Right lobe of liver (tissue), 6 donors: ENCODE measurements around the gene SH2D7. TPM values are rescaled to one million over a fixed set of nuclear protein-coding genes. Genes with fewer than 3 reads are reported as not detected.

Experiments
- ATAC-seq, 4 donors: fragments of 200-7000 bp; cut with Tn5 transposase; one replicate each; pipeline ENCODE4 v1.9.1; 2020; ENCODE audit warnings: mild to moderate bottlenecking in 4 of 4, moderate library complexity in 4 of 4
- DNase-seq, 3 donors: peaks; one replicate each; pipeline ENCODE4 v3.0.0-alpha.2; 2020
- H3K27ac ChIP-seq, 3 donors: fragments of 200-600 bp; one replicate each; pipeline ENCODE4 v1.8.0; 2022
- H3K27me3 ChIP-seq, 2 donors: fragments of 200-600 bp; one replicate each; pipeline ENCODE4 v1.8.0; 2022
- H3K36me3 ChIP-seq, 4 donors: fragments of 200-600 bp; sonication (generic) in 1 of 4; one replicate each; pipeline versions ENCODE4 v1.5.1 to v1.8.0; 2017 to 2022; ENCODE audit warnings: control low read depth in 1 of 4
- H3K4me1 ChIP-seq, 4 donors: fragments of 200-600 bp; sonication (generic) in 1 of 4; one replicate each; pipeline versions ENCODE4 v1.5.1 to v1.8.0; 2017 to 2022; ENCODE audit warnings: control low read depth in 1 of 4
- H3K4me3 ChIP-seq, 3 donors: fragments of 200-600 bp; one replicate each; pipeline ENCODE4 v1.8.0; 2022
- H3K9me3 ChIP-seq, 4 donors: fragments of 200-600 bp; sonication (generic) in 1 of 4; one replicate each; pipeline versions ENCODE4 v1.5.1 to v1.8.0; 2017 to 2022; ENCODE audit warnings: control low read depth in 1 of 4
- POLR2A ChIP-seq: fragments of 450-650 bp; IDR thresholded peaks from one replicate; pipeline ENCODE4 v1.6.1; 2017; ENCODE audit warnings: antibody characterized with exemption, mild to moderate bottlenecking
- WGBS: methylation state at CpG from one replicate; pipeline ENCODE4 v1.1.6; 2018; ENCODE audit warnings: low coverage, low lambda C conversion rate; ENCODE audit not compliant: insufficient coverage; ENCODE audit errors: missing lambda C conversion rate; 5-methylcytosine and 5-hydroxymethylcytosine counted together
- intact Hi-C, 2 donors: fragments of 100-400 bp; cut with DNase I; formaldehyde crosslinking; loops; one replicate each; pipeline versions ENCODE4 v1.11.2 to v1.14.1; 2022
- total RNA-seq, 6 experiments: library from RNA; depleted of rRNA in 2 of 6; stranded (reverse); fragments of >200 nt in 2 of 6; fragmentation: NEBNext Ultra II Directional in 3 of 6; extraction: Animal tissue kit (Norgen Biotek cat#: 25700) in 3 of 6; gene quantifications; one replicate each; pipeline versions ENCODE4 v1.1.0 to v1.2.4, GENCODE V29; 2016 to 2023
- TF ChIP-seq, protein P1 (sequence below), 4 donors: fragments of 200-600 bp in 3 of 4; fragments of 450-650 bp in 1 of 4; IDR thresholded peaks; one replicate each; pipeline versions ENCODE4 v1.5.1 to v1.8.0; 2016 to 2022; ENCODE audit warnings: antibody characterized with exemption in 4 of 4, mild to moderate bottlenecking in 2 of 4
- donor health status: DM: no; HTN: yes; CAD: no.
- donor health status: DM: no; HTN: no; CAD: no.
- donor health status: DM: no; HTN: no; CAD: no.
- donor health status: DM: no; HTN: yes; CAD: no.
- donor health status: DM: no; HTN: yes; CAD: no.

SH2D7 gene
- total RNA-seq, 6 experiments from 2014 or later = not detected

DNA sequence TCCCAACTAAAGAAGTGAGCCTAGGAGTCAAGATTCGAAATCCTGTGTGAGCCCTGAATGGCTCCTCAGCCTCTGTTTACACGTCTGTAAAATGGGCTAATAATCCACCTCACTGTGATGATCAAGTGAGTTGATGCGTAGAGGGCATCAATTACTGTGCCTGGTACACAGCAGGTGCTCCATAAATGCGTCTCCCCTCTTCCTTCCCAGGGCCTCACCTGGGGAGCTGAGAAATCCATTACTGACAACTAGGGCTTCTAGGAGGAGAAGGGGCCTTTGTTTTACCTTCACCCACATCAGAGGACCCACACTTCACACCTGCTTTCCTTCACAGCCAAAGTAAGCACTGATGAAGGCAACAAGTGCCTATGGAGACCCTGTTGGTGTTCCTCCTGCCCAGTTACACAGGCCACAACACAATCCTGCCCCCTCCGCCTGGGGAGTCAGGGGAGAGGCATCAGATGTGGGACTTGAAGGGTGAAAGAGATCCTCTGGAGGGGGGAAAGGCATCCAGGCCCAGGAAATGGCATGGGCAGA, 37.5 kb downstream of the SH2D7 start:
- H3K9me3 ChIP-seq = no peaks in the 10 kb centered on the region
- H3K27ac ChIP-seq = no peak overlapping the region
- no peak for TF ChIP-seq POLR2A
- TF ChIP-seq, protein P1, sequence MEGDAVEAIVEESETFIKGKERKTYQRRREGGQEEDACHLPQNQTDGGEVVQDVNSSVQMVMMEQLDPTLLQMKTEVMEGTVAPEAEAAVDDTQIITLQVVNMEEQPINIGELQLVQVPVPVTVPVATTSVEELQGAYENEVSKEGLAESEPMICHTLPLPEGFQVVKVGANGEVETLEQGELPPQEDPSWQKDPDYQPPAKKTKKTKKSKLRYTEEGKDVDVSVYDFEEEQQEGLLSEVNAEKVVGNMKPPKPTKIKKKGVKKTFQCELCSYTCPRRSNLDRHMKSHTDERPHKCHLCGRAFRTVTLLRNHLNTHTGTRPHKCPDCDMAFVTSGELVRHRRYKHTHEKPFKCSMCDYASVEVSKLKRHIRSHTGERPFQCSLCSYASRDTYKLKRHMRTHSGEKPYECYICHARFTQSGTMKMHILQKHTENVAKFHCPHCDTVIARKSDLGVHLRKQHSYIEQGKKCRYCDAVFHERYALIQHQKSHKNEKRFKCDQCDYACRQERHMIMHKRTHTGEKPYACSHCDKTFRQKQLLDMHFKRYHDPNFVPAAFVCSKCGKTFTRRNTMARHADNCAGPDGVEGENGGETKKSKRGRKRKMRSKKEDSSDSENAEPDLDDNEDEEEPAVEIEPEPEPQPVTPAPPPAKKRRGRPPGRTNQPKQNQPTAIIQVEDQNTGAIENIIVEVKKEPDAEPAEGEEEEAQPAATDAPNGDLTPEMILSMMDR (IDR thresholded peaks at IDR 0.05) = no peak
- H3K4me1 ChIP-seq = peaks cover 0 to 15% (median 0%) of the 10 kb centered on the region in 4 donors
- no peaks in the 10 kb centered on the region for H3K36me3 ChIP-seq
- no peak overlapping the region for H3K4me3 ChIP-seq
- no peaks in the 10 kb centered on the region for H3K27me3 ChIP-seq
- no peak for ATAC-seq
- intact Hi-C loops = loop anchor here in 1 of 2 donors (5.0 kb wide), 1 partner anchor 112 kb away; no protein-coding TSS in a partner anchor
- 100% methylated on average over 1 of the region's 5 CpGs for WGBS
- no peak for DNase-seq

DNA sequence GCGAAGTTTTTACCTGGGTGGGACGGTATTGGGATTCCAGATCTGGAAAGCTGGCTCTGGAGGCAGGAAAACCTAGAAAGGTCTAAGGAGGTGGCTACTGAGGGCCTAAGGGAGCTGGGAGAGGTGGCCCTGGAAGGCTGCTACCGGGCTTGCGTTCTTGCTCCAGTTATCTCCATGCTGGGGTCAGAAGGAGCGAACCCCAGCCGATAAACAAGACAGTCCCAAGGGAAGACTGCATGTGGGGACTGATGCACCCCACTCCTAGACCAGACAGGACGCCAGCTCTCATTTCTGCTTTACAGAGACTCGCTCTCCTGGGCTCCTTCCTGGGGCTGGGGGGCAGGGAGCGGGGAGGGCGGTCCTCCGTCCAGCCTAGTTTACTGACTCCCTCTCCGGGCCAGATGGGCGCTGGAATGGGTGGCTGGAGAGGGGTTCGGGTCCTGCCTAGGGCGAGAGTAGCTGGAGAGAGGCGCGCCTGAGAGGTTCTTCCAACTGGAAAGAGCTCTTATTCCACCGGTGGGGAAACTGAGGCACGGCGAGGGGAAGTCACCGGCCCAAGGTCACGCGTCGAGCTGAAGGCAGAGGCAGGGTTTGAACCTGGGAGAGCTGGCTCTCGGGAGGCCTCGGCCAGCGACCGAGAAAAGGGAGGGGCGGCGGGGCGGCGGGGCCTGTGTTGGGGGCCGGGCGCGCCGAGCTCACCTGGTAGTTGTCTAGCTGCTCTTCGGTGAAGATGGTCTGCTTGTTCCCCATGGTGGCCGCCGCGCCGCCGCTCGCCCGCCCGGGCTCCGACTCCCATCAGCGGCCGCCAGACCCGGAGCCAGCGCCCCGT, 38.3 kb downstream of the SH2D7 start:
- Histone ChIP-seq H3K9me3 (no peaks in the 10 kb centered on the region), H3K27ac (no peak overlapping the region), H3K27me3 (no peaks in the 10 kb centered on the region), H3K4me3 (peak overlapping the region; percentile 71 to 89 (median 74)), H3K36me3 (no peaks in the 10 kb centered on the region), H3K4me1 (peaks cover 0 to 15% (median 0%) of the 10 kb centered on the region in 4 donors)
- intact Hi-C loops = no loop called here
- DNase-seq (peak in 1 of 3 donors; percentile 46), ATAC-seq (peak in 1 of 4 donors; percentile 4)
- 18% methylated on average over 10 of the region's 51 CpGs for WGBS
- TF ChIP-seq, protein P1 (IDR thresholded peaks at IDR 0.05) = no peak
- TF ChIP-seq POLR2A = no peak

DNA sequence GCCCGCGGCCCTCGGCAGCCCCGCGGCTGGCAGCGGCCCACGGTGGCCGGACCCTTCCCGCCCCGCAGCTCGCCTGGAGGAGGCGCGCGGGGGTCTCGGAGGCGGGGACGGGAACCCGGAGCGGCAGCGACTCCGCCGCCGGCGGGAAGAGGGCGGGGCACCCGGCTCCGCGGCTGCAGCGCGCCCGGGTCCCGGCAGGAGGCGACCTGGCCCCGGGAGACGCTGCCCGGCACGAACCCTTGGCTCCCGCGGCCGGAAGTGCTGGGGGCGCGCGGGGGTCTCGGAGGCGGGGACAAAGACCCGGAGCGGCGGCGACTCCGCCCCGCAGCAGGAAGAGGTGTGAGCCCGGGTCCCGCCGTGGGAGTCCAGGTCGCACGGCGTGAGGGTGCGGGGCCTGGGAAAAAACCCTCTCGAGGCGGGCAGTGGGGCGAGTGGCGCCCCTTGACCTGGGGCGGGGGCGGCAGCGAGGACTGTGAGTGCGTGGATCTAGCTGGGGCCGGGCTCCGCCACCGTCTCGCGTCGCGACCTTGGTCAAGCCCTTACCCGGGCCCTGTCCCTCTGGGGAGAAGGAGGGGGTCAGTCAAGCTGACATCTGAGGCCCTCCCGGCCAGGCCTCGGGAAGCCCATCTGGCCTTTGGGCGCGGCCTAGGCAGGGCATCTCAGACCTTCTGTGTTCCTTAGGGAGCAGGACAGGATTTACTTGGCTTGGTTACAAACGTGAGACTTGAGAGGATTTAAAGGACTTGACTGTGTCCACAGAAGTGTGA, 39.1 kb downstream of the SH2D7 start, which contains the start of gene CIB2:
Gene CIB2 (minus strand): TSS at position 151 of the 767 bp plus-strand sequence. CDS start 230 bp downstream, outside the sequence.
- peak; percentile 91 to 95 (median 94) for ATAC-seq
- H3K27me3 ChIP-seq = no peaks in the 10 kb centered on the region
- DNase-seq = peak; percentile 74 to 78 (median 75)

DNA sequence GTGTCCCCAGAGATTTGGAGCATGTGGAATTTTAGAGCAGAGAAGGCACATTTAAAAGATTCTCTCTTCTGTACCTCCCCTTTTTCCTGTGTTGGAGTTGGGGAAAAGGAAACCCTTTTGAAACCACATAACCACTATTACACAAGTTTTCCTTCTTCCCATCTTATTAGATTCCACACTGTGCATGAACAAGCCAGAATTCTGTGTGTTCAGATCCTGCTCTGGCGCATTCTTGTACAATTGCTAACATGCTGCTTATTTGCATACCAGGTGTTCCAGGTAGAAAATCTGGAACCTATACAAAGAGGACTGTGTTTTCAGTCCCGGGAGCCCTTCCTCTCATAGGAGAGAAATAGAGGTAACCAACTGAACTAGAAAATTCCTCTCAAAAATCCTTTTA, 41.4 kb downstream of the SH2D7 start:
- peaks cover 0 to 11% (median 0%) of the 10 kb centered on the region in 4 donors for H3K4me1 ChIP-seq
- ATAC-seq (no peak), DNase-seq (no peak)
- no peak for TF ChIP-seq POLR2A
- TF ChIP-seq, protein P1 (IDR thresholded peaks at IDR 0.05) = no peak
- 95% methylated on average over 2 of the region's 2 CpGs for WGBS
- intact Hi-C loops = no loop called here
- no peaks in the 10 kb centered on the region for H3K27me3 ChIP-seq
- no peak overlapping the region for H3K4me3 ChIP-seq
- no peaks in the 10 kb centered on the region for H3K9me3 ChIP-seq
- H3K27ac ChIP-seq = no peak overlapping the region
- no peaks in the 10 kb centered on the region for H3K36me3 ChIP-seq

More for the DNA sequence above, 39.1 kb downstream of the SH2D7 start, which contains the start of gene CIB2:
- H3K4me1 ChIP-seq = peaks cover 0 to 15% (median 0%) of the 10 kb centered on the region in 4 donors
- peak within 1 kb of the TSS; percentile 71 to 89 (median 74) for H3K4me3 ChIP-seq
- WGBS = 0% methylated on average over 3 of the region's 79 CpGs
- H3K9me3 ChIP-seq = no peaks in the 10 kb centered on the region
- peak within 1 kb of the TSS; percentile 68 to 73 (median 69) for H3K27ac ChIP-seq
- intact Hi-C loops = no loop called here
- no peaks in the 10 kb centered on the region for H3K36me3 ChIP-seq
- TF ChIP-seq POLR2A = peak; percentile 62
- TF ChIP-seq, protein P1 (IDR thresholded peaks at IDR 0.05) = peak; percentile 69 to 93 (median 82)
